HepG2 (cell line): ENCODE results near the gene DOCK2. TPM values are rescaled to one million over a fixed set of nuclear protein-coding genes. Genes with fewer than 3 reads are reported as not detected.

ENCODE experiments used
- ATAC-seq: fragments of 200-7000 bp; cut with Tn5 transposase; 3 replicates; pipeline ENCODE4 v1.9.1; 2020; ENCODE audit warnings: mild to moderate bottlenecking, moderate library complexity
- BruUV-seq: library from RNA; stranded (reverse); fragments of 400-500 nt; replicated peaks from 2 replicates; lab custom pipeline; 2021; lab: Mats Ljungman, UMichigan
- CTCF ChIA-PET: fragments of 300-600 bp; formaldehyde crosslinking; extraction: SDS; loops from one replicate; lab custom pipeline; 2021; ENCODE audit warnings: low total read pairs, inconsistent platforms, low intra/inter-chr PET ratio; lab: Yijun Ruan, JAX
- POLR2A ChIA-PET: fragments of 350-600 bp; sonication (Branson Sonifier 250); formaldehyde crosslinking; loops from one replicate; lab custom pipeline; 2020; ENCODE audit warnings: antibody characterized with exemption, inconsistent platforms; lab: Yijun Ruan, JAX
- DNase-seq: peaks from one replicate; pipeline ENCODE4 v3.0.0-alpha.2; 2015; ENCODE audit warnings: low spot score
- FAIRE-seq: peaks from 3 replicates; lab custom pipeline; 2011; peaks lifted over from hg19 to GRCh38; lab: Jason Lieb, UNC
- H2AFZ ChIP-seq: one replicate; pipeline ENCODE4 v1.6.1; 2011; ENCODE audit warnings: low read length, inconsistent platforms
- H3K27ac ChIP-seq: fragments of 300-600 bp; 3 replicates; pipeline ENCODE4 v1.8.0; 2011; ENCODE audit warnings: mixed run types, mild to moderate bottlenecking, mixed read lengths, low read length, inconsistent platforms; ENCODE audit not compliant: insufficient read depth; ENCODE audit errors: extremely low read length
- H3K27me3 ChIP-seq, 2 experiments: fragments of 200-600 bp in 1 of 2; 2 replicates in 1 of 2; 3 replicates in 1 of 2; pipeline versions ENCODE4 v1.6.0 to v1.8.0; 2011; ENCODE audit warnings: low read length in 2 of 2, mild to moderate bottlenecking in 2 of 2, moderate library complexity in 2 of 2, inconsistent platforms in 1 of 2; ENCODE audit not compliant: insufficient read depth in 2 of 2, control insufficient read depth in 1 of 2
- H3K36me3 ChIP-seq, 2 experiments: fragments of 200-600 bp in 1 of 2; replicated peaks in 1 of 2; 2 replicates in 1 of 2; 3 replicates in 1 of 2; pipeline versions ENCODE4 v1.5.1 to v1.8.0; 2011; ENCODE audit warnings: low read length in 2 of 2, inconsistent platforms in 1 of 2; ENCODE audit not compliant: insufficient read depth in 2 of 2, control insufficient read depth in 1 of 2
- H3K4me1 ChIP-seq: 2 replicates; pipeline ENCODE4 v1.5.1; 2012; ENCODE audit warnings: low read length, inconsistent platforms; ENCODE audit not compliant: insufficient read depth
- H3K4me2 ChIP-seq: 2 replicates; pipeline ENCODE4 v1.6.0; 2011; ENCODE audit warnings: low read depth, low read length, inconsistent platforms
- H3K4me3 ChIP-seq, 3 experiments: fragments of 200-600 bp in 1 of 3; sonication (generic), shearing (Covaris generic) in 1 of 3; replicated peaks in 1 of 3; 2 replicates each; pipeline ENCODE4 v1.5.1; 2011 to 2016; ENCODE audit warnings: low read length in 3 of 3, inconsistent platforms in 2 of 3, low read depth in 2 of 3, mild to moderate bottlenecking in 2 of 3, control low read depth in 1 of 3, mixed read lengths in 1 of 3; ENCODE audit not compliant: insufficient read depth in 1 of 3
- H3K79me2 ChIP-seq: one replicate; pipeline ENCODE4 v1.6.1; 2011; ENCODE audit warnings: low read length, inconsistent platforms; ENCODE audit not compliant: insufficient read depth
- H3K9ac ChIP-seq: 2 replicates; pipeline ENCODE4 v1.6.0; 2011; ENCODE audit warnings: mild to moderate bottlenecking, low read depth, low read length, inconsistent platforms; ENCODE audit not compliant: insufficient read depth
- H3K9me3 ChIP-seq: 2 replicates; pipeline ENCODE4 v1.5.1; 2012; ENCODE audit warnings: mild to moderate bottlenecking, low read length
- H4K20me1 ChIP-seq: 2 replicates; pipeline ENCODE4 v1.6.0; 2011; ENCODE audit warnings: inconsistent platforms, mild to moderate bottlenecking, low read length, moderate library complexity; ENCODE audit not compliant: insufficient read depth
- E2F2 ChIP-seq: sonication (generic); formaldehyde crosslinking; IDR thresholded peaks from 2 replicates; pipeline ENCODE4 v1.4.0; 2020; ENCODE audit warnings: missing genetic modification reagents, borderline replicate concordance
- FOXC1 ChIP-seq: sonication (generic); formaldehyde crosslinking; IDR thresholded peaks from 2 replicates; pipeline ENCODE4 v1.8.0; 2022; ENCODE audit warnings: mild to moderate bottlenecking, missing genetic modification reagents, borderline replicate concordance
- IRX3 ChIP-seq: sonication (generic); formaldehyde crosslinking; IDR thresholded peaks from 2 replicates; pipeline ENCODE4 v1.8.1; 2023; ENCODE audit warnings: mild to moderate bottlenecking, low read depth, missing genetic modification reagents, borderline replicate concordance
- KLF6 ChIP-seq: IDR thresholded peaks from 2 replicates; pipeline ENCODE4 v1.8.0; 2016; ENCODE audit warnings: missing biosample characterization, missing genetic modification reagents
- MAFG ChIP-seq: sonication (generic); formaldehyde crosslinking; IDR thresholded peaks from 2 replicates; pipeline ENCODE4 v1.5.1; 2020; ENCODE audit warnings: mild to moderate bottlenecking, missing genetic modification reagents
- PRMT3 ChIP-seq: sonication (generic); formaldehyde crosslinking; IDR thresholded peaks from 2 replicates; pipeline ENCODE4 v1.8.1; 2022; ENCODE audit warnings: low read depth, mild to moderate bottlenecking, moderate library complexity, missing genetic modification reagents, borderline replicate concordance
- RBFOX2 ChIP-seq: fragments of 200-400 bp; formaldehyde crosslinking; IDR thresholded peaks from 2 replicates; pipeline ENCODE4 v1.6.1; 2017; ENCODE audit warnings: low read depth, mild to moderate bottlenecking, low read length
- SMYD3 ChIP-seq: sonication (generic); formaldehyde crosslinking; IDR thresholded peaks from 2 replicates; pipeline ENCODE4 v1.8.1; 2023; ENCODE audit warnings: mild to moderate bottlenecking, missing genetic modification reagents
- SP140L ChIP-seq: sonication (generic); formaldehyde crosslinking; IDR thresholded peaks from 2 replicates; pipeline ENCODE4 v1.4.0; 2020; ENCODE audit warnings: missing genetic modification reagents, borderline replicate concordance
- ZNF136 ChIP-seq: sonication (generic); formaldehyde crosslinking; IDR thresholded peaks from 2 replicates; pipeline ENCODE4 v1.8.1; 2022; ENCODE audit warnings: low read depth, mild to moderate bottlenecking, moderate library complexity, missing genetic modification reagents
- ZNF143 ChIP-seq: sonication (generic); formaldehyde crosslinking; IDR thresholded peaks from 2 replicates; pipeline ENCODE4 v1.4.0; 2020; ENCODE audit warnings: missing genetic modification reagents
- ZNF543 ChIP-seq: sonication (generic); formaldehyde crosslinking; IDR thresholded peaks from 2 replicates; pipeline ENCODE4 v1.4.0; 2020; ENCODE audit warnings: mild to moderate bottlenecking, missing genetic modification reagents
- ZNF776 ChIP-seq: sonication (generic); formaldehyde crosslinking; IDR thresholded peaks from 2 replicates; pipeline ENCODE4 v1.4.0; 2020; ENCODE audit warnings: mild to moderate bottlenecking, missing genetic modification reagents
- WGBS: methylation state at CpG from one replicate; pipeline ENCODE4 v1.1.6; 2017; ENCODE audit warnings: low lambda C conversion rate; 5-methylcytosine and 5-hydroxymethylcytosine counted together
- in situ Hi-C: cut with HindIII; loops from 2 replicates; pipeline ENCODE4 v1.10.0; 2017; ENCODE audit warnings: low pct_unique_long_range_greater_than_20kb; ENCODE audit not compliant: extremely low pct_ligation_motif_present
- intact Hi-C: fragments of 100-400 bp; cut with micrococcal nuclease; formaldehyde crosslinking; loops from one replicate; pipeline ENCODE4 v1.10.0; 2022; ENCODE audit not compliant: unreplicated experiment
- polyA plus RNA-seq, 8 experiments: library from polyadenylated mRNA; depleted of rRNA in 3 of 8; stranded (reverse) in 7 of 8; unstranded in 1 of 8; fragments of >200 nt; fragmentation: Illumina TruSeq in 4 of 8; extraction: Trizol in 4 of 8; gene quantifications; 2 replicates each; pipeline versions ENCODE4 v1.2.1 to v1.2.3, GENCODE V29; 2011 to 2016; ENCODE audit warnings: low read depth in 4 of 8, missing spikeins in 1 of 8, mixed read lengths in 1 of 8; ENCODE audit not compliant: insufficient read depth in 1 of 8
- total RNA-seq, 5 experiments: library from RNA; depleted of rRNA; stranded (reverse); fragments of >200 nt; fragmentation: Illumina TruSeq; extraction: Trizol; gene quantifications; 2 replicates each; pipeline ENCODE4 v1.2.3, GENCODE V29; 2016; ENCODE audit warnings: low read depth in 1 of 5

DOCK2 gene
- total and polyA plus RNA-seq, 2 of the 13 experiments (the other 11 are each of a cell fraction or from before 2014, with no cell fraction given), result not detected

- DNase-seq, result no peak
- no peak for ATAC-seq
- no peak overlapping the region for H2AFZ ChIP-seq
- FAIRE-seq, result no peak
- no TSS peak for BruUV-seq
- no peaks in the 10 kb centered on the region for H3K9me3 ChIP-seq
- H3K4me1 ChIP-seq, result no peaks in the 10 kb centered on the region
- CTCF ChIA-PET, result no interaction called here
- H3K4me3 ChIP-seq, result no peak overlapping the region
- H3K4me2 ChIP-seq, result no peak overlapping the region
- intact Hi-C loops, result no loop called here
- WGBS, result 0% methylated on average over 1 of the region's 1 CpG
- H3K27ac ChIP-seq, result no peak overlapping the region
- no peaks in the 10 kb centered on the region for H4K20me1 ChIP-seq
- TF ChIP-seq ZNF136 (CRISPR knock-in tag) (no peak), ZNF776 (CRISPR knock-in tag) (no peak), ZNF143 (CRISPR knock-in tag) (no peak), IRX3 (CRISPR knock-in tag) (no peak), KLF6 (CRISPR knock-in tag) (no peak), SP140L (no peak), RBFOX2 (no peak), E2F2 (CRISPR knock-in tag) (no peak), FOXC1 (CRISPR knock-in tag) (no peak), MAFG (CRISPR knock-in tag) (no peak), ZNF543 (CRISPR knock-in tag) (no peak), SMYD3 (CRISPR knock-in tag) (no peak), PRMT3 (CRISPR knock-in tag) (no peak)
- H3K27me3 ChIP-seq, result no peaks in the 10 kb centered on the region
- no peak overlapping the region for H3K9ac ChIP-seq
- H3K79me2 ChIP-seq, result no peaks in the 10 kb centered on the region
- POLR2A ChIA-PET, result no interaction called here
- in situ Hi-C loops, result no loop called here
- no peaks in the 10 kb centered on the region for H3K36me3 ChIP-seq
Observed at GRCh38 chr5:169921949-169922348, 284.9 kb downstream of the DOCK2 start.
